H1 (cell line): ENCODE data around the gene COPZ2. TPM values are rescaled to one million over a fixed set of nuclear protein-coding genes. Genes with fewer than 3 reads are reported as not detected.

Experiments
- CTCF ChIA-PET: fragments of 300-600 bp; sonication (Branson Sonifier 250); formaldehyde crosslinking; loops from one replicate; lab custom pipeline; 2021; ENCODE audit not compliant: partially characterized antibody; lab: Charles Lee
- POLR2A ChIA-PET: fragments of 300-600 bp; sonication (Branson Sonifier 250); formaldehyde crosslinking; loops from one replicate; lab custom pipeline; 2021; ENCODE audit warnings: inconsistent platforms; ENCODE audit not compliant: partially characterized antibody; lab: Charles Lee
- DNase-seq, 2 experiments: peaks; one replicate each; pipeline versions ENCODE4 v3.0.0 to v3.0.0-alpha.2; 2010 to 2022; ENCODE audit warnings: low spot score in 2 of 2, low read depth in 1 of 2, mixed read lengths in 1 of 2
- FAIRE-seq: peaks from 2 replicates; lab custom pipeline; 2011; peaks lifted over from hg19 to GRCh38; lab: Jason Lieb, UNC
- H2AFZ ChIP-seq: 2 replicates; pipeline ENCODE4 v1.8.1; 2012; ENCODE audit warnings: low read length, inconsistent platforms
- H2AK5ac ChIP-seq: 2 replicates; pipeline ENCODE4 v1.6.1; 2013; ENCODE audit warnings: low read depth, low read length
- H2BK120ac ChIP-seq: replicated peaks from 2 replicates; pipeline ENCODE3; 2013; ENCODE audit warnings: low read depth, low read length, inconsistent platforms
- H2BK12ac ChIP-seq: 2 replicates; pipeline ENCODE4 v1.6.1; 2013; ENCODE audit warnings: low read depth, low read length
- H2BK15ac ChIP-seq: 2 replicates; pipeline ENCODE4 v1.6.1; 2013; ENCODE audit warnings: low read length
- H2BK20ac ChIP-seq: 2 replicates; pipeline ENCODE4 v1.6.1; 2013; ENCODE audit warnings: low read length
- H2BK5ac ChIP-seq: 2 replicates; pipeline ENCODE4 v1.6.1; 2013; ENCODE audit warnings: low read depth, low read length
- H3K14ac ChIP-seq: 2 replicates; pipeline ENCODE4 v1.6.1; 2013; ENCODE audit warnings: inconsistent platforms; ENCODE audit not compliant: insufficient read length
- H3K18ac ChIP-seq: 2 replicates; pipeline ENCODE4 v1.6.1; 2013; ENCODE audit warnings: low read length; ENCODE audit errors: extremely low read depth
- H3K23ac ChIP-seq: 2 replicates; pipeline ENCODE4 v1.6.1; 2013; ENCODE audit warnings: inconsistent platforms; ENCODE audit not compliant: insufficient read length
- H3K23me2 ChIP-seq: 2 replicates; pipeline ENCODE4 v1.6.1; 2013; ENCODE audit warnings: low read depth, low read length
- H3K27ac ChIP-seq: 2 replicates; pipeline ENCODE4 v1.6.1; 2011; ENCODE audit warnings: low read depth, low read length, inconsistent platforms
- H3K27me3 ChIP-seq, 4 experiments: replicated peaks in 1 of 4; 1 replicate in 1 of 4; 2 replicates in 3 of 4; pipeline versions ENCODE4 v1.6.1 to v1.8.1; 2011 to 2013; ENCODE audit warnings: low read length in 3 of 4, mild to moderate bottlenecking in 3 of 4, inconsistent platforms in 2 of 4, mixed read lengths in 2 of 4, moderate library complexity in 1 of 4; ENCODE audit not compliant: control insufficient read depth in 3 of 4, insufficient read depth in 3 of 4; ENCODE audit errors: extremely low read depth in 1 of 4
- H3K36me3 ChIP-seq, 4 experiments: 2 replicates each; pipeline versions ENCODE4 v1.6.1 to v1.8.1; 2011 to 2013; ENCODE audit warnings: mild to moderate bottlenecking in 4 of 4, low read length in 3 of 4, moderate library complexity in 2 of 4, control low read depth in 1 of 4, inconsistent platforms in 1 of 4; ENCODE audit not compliant: insufficient read depth in 4 of 4, control insufficient read depth in 2 of 4
- H3K4ac ChIP-seq: replicated peaks from 2 replicates; pipeline ENCODE3; 2013; ENCODE audit warnings: low read length, low read depth, mixed read lengths, inconsistent platforms; ENCODE audit not compliant: insufficient read length
- H3K4me1 ChIP-seq, 4 experiments: replicated peaks in 1 of 4; 1 replicate in 1 of 4; 2 replicates in 3 of 4; pipeline versions ENCODE4 v1.6.1 to v1.8.1; 2011 to 2013; ENCODE audit warnings: low read length in 3 of 4, inconsistent platforms in 2 of 4, mixed read lengths in 1 of 4; ENCODE audit not compliant: insufficient read depth in 4 of 4, control insufficient read depth in 3 of 4
- H3K4me2 ChIP-seq, 2 experiments: 2 replicates each; pipeline versions ENCODE4 v1.6.1 to v1.8.1; 2011 to 2013; ENCODE audit warnings: low read depth in 2 of 2, low read length in 2 of 2, control low read depth in 1 of 2, inconsistent platforms in 1 of 2, mild to moderate bottlenecking in 1 of 2; ENCODE audit not compliant: insufficient read depth in 1 of 2
- H3K4me3 ChIP-seq, 4 experiments: fragments of 200-600, 300-600 bp in 1 of 4; sonication (generic), shearing (Covaris generic), sonication (Bioruptor Twin) in 1 of 4; 2 replicates each; pipeline versions ENCODE4 v1.5.1 to v1.8.1; 2011 to 2016; ENCODE audit warnings: low read length in 4 of 4, low read depth in 3 of 4, control low read depth in 2 of 4, inconsistent platforms in 2 of 4, mild to moderate bottlenecking in 2 of 4, mixed read lengths in 1 of 4, moderate library complexity in 1 of 4; ENCODE audit not compliant: insufficient read depth in 2 of 4; ENCODE audit errors: extremely low read depth in 1 of 4
- H3K56ac ChIP-seq: replicated peaks from 2 replicates; pipeline ENCODE3; 2013; ENCODE audit warnings: low read depth, mild to moderate bottlenecking, mixed read lengths, low read length, inconsistent platforms; ENCODE audit not compliant: insufficient read length
- H3K79me1 ChIP-seq: 2 replicates; pipeline ENCODE4 v1.6.1; 2013; ENCODE audit warnings: low read depth, low read length, control low read depth
- H3K79me2 ChIP-seq, 2 experiments: 2 replicates each; pipeline versions ENCODE4 v1.6.1 to v1.8.1; 2012 to 2013; ENCODE audit warnings: low read length in 2 of 2, mild to moderate bottlenecking in 2 of 2, inconsistent platforms in 1 of 2; ENCODE audit not compliant: insufficient read depth in 2 of 2, control insufficient read depth in 1 of 2
- H3K9ac ChIP-seq, 4 experiments: replicated peaks in 1 of 4; 1 replicate in 1 of 4; 2 replicates in 3 of 4; pipeline versions ENCODE4 v1.6.1 to v1.8.1; 2011 to 2013; ENCODE audit warnings: low read depth in 3 of 4, low read length in 3 of 4, control low read depth in 2 of 4, mild to moderate bottlenecking in 2 of 4, moderate library complexity in 2 of 4, inconsistent platforms in 1 of 4; ENCODE audit errors: extremely low read depth in 1 of 4
- H3K9me3 ChIP-seq, 2 experiments: 2 replicates each; pipeline versions ENCODE4 v1.6.1 to v1.8.1; 2012 to 2013; ENCODE audit warnings: mild to moderate bottlenecking in 2 of 2, moderate library complexity in 2 of 2, control low read depth in 1 of 2, inconsistent platforms in 1 of 2, low read depth in 1 of 2, low read length in 1 of 2, mixed read lengths in 1 of 2; ENCODE audit not compliant: insufficient read depth in 2 of 2
- H4K20me1 ChIP-seq, 2 experiments: replicated peaks in 1 of 2; 2 replicates each; pipeline versions ENCODE3 to v1.8.1; 2011 to 2013; ENCODE audit warnings: inconsistent platforms in 2 of 2, low read length in 2 of 2, mild to moderate bottlenecking in 1 of 2; ENCODE audit not compliant: insufficient read depth in 2 of 2, control insufficient read depth in 1 of 2
- H4K5ac ChIP-seq: 2 replicates; pipeline ENCODE4 v1.6.1; 2013; ENCODE audit warnings: low read length, low read depth, mixed read lengths, inconsistent platforms; ENCODE audit not compliant: insufficient read length
- H4K8ac ChIP-seq: 2 replicates; pipeline ENCODE4 v1.8.0; 2013; ENCODE audit warnings: mild to moderate bottlenecking, moderate library complexity, low read length, inconsistent platforms; ENCODE audit not compliant: insufficient read depth; ENCODE audit errors: extremely low read depth
- H4K91ac ChIP-seq: replicated peaks from 2 replicates; pipeline ENCODE3; 2013; ENCODE audit warnings: low read length, mixed read lengths, inconsistent platforms; ENCODE audit not compliant: insufficient read length
- ASH2L ChIP-seq: fragments of 200-600, 300-600 bp; sonication (generic); IDR thresholded peaks from one replicate; pipeline ENCODE4 v1.7.1; 2017; ENCODE audit warnings: low read length
- CHD1 ChIP-seq: IDR thresholded peaks from 2 replicates; pipeline ENCODE4 v1.6.1; 2012; ENCODE audit warnings: low read depth, low read length, improper control_type of control experiment
- FOSL1 ChIP-seq: IDR thresholded peaks from 2 replicates; pipeline ENCODE4 v1.6.1; 2011; ENCODE audit warnings: mild to moderate bottlenecking, low read depth, low read length, moderate library complexity; ENCODE audit not compliant: insufficient read depth
- KDM5A ChIP-seq: fragments of 200-600 bp; IDR thresholded peaks from 2 replicates; pipeline ENCODE4 v1.7.1; 2012; ENCODE audit warnings: mild to moderate bottlenecking, low read length, inconsistent platforms, mixed read lengths
- PHF8 ChIP-seq: fragments of 200-600 bp; sonication (generic); conservative IDR thresholded peaks from 2 replicates; pipeline ENCODE4 v1.7.1; 2012; ENCODE audit warnings: low read depth, mild to moderate bottlenecking, inconsistent platforms, low read length, moderate library complexity
- SP2 ChIP-seq: IDR thresholded peaks from 2 replicates; pipeline ENCODE4 v1.6.1; 2012; ENCODE audit warnings: mild to moderate bottlenecking, low read length, inconsistent platforms
- TBP ChIP-seq: IDR thresholded peaks from 2 replicates; pipeline ENCODE4 v1.6.1; 2011; ENCODE audit warnings: low read depth, low read length, improper control_type of control experiment
- TEAD4 ChIP-seq: IDR thresholded peaks from 2 replicates; pipeline ENCODE4 v1.6.1; 2012; ENCODE audit warnings: low read depth, low read length, inconsistent platforms, mixed read lengths
- WGBS, 2 experiments: shearing (Covaris generic) in 1 of 2; methylation state at CpG; one replicate each; pipeline versions ENCODE4 v1.1.6 to v1.1.7; 2013 to 2015; ENCODE audit warnings: low lambda C conversion rate in 2 of 2, mixed read lengths in 2 of 2, inconsistent platforms in 1 of 2, low coverage in 1 of 2, missing lambda C conversion rate in 1 of 2; ENCODE audit not compliant: insufficient replicate concordance in 2 of 2, insufficient coverage in 1 of 2, insufficient read length in 1 of 2; ENCODE audit errors: extremely low coverage in 1 of 2, missing lambda C conversion rate in 1 of 2; 5-methylcytosine and 5-hydroxymethylcytosine counted together
- polyA plus RNA-seq, 7 experiments: library from polyadenylated mRNA; depleted of rRNA in 3 of 7; stranded (reverse) in 5 of 7; unstranded in 2 of 7; fragments of >200 nt in 5 of 7; fragments of 200-250 nt in 2 of 7; gene quantifications; 1 replicate in 5 of 7; 2 replicates in 1 of 7; 4 replicates in 1 of 7; pipeline versions ENCODE4 v1.2.1 to v1.2.3, GENCODE V29; 2011 to 2013; ENCODE audit warnings: missing spikeins in 2 of 7, mixed read lengths in 2 of 7
- total RNA-seq: library from RNA; stranded (reverse); fragmentation: NEBNext Ultra II Directional; extraction: Animal tissue kit (Norgen Biotek cat#: 25700); gene quantifications from 2 replicates; pipeline ENCODE4 v1.2.1, GENCODE V29; 2021

The COPZ2 gene
- total and polyA plus RNA-seq, 2 of the 8 experiments (the other 6 are each of a cell fraction or from before 2014, with no cell fraction given): 0.24 TPM; not detected in 1

GRCh38 chr17:48012654-48013053, 24.9 kb downstream of the COPZ2 start:
- no peak overlapping the region; a peak in 1 of 7 replicates for H3K9ac ChIP-seq
- H3K23me2 ChIP-seq: peaks cover 8% of the 10 kb centered on the region
- H4K20me1 ChIP-seq: no peaks in the 10 kb centered on the region
- 0 out of 2 replicates have a peak overlapping the region, but pooled peaks have one; percentile 80 for H2BK20ac ChIP-seq
- FAIRE-seq (no peak), DNase-seq (no peak)
- POLR2A ChIA-PET: interaction anchor here (0.6 to 2.2 kb wide), 12 partner anchors 9 to 165 kb away, joined by 3 to 11 read pairs (median 5); partner anchors contain the start of genes CDK5RAP3 and NFE2L1
- H2AK5ac ChIP-seq: no peak overlapping the region
- H4K91ac ChIP-seq: peak overlapping the region; percentile 82
- H3K56ac ChIP-seq: no peak overlapping the region
- peak overlapping the region in 3 of 4 experiments; percentile 14 to 75 (median 61); a peak in 4 of 8 replicates for H3K4me3 ChIP-seq
- peaks cover 4 to 14% (median 9%) of the 10 kb centered on the region in 4 experiments for H3K4me1 ChIP-seq
- H2BK12ac ChIP-seq: peak overlapping the region; percentile 60; the same call in 1 of the 2 replicates
- TF ChIP-seq TBP: no peak
- no peak for TF ChIP-seq CHD1
- TF ChIP-seq PHF8: no peak
- TF ChIP-seq ASH2L: no peak
- TF ChIP-seq KDM5A: no peak
- TF ChIP-seq FOSL1: no peak
- no peak for TF ChIP-seq SP2
- TF ChIP-seq TEAD4: no peak
- TF ChIP-seq, all 59 proteins: peak for 0
- Histone ChIP-seq H3K18ac (peak overlapping the region; percentile 53; the same call in 1 of the 2 replicates), H3K79me2 (no peaks in the 10 kb centered on the region), H3K79me1 (no peaks in the 10 kb centered on the region), H3K9me3 (no peaks in the 10 kb centered on the region), H3K4me2 (peak overlapping the region; percentile 88 to 99), H2AFZ (peak overlapping the region; percentile 58; the same call in 1 of the 2 replicates), H3K4ac (peak overlapping the region; percentile 70), H4K5ac (no peak overlapping the region), H4K8ac (no peak overlapping the region; the same call in 1 of the 2 replicates), H3K27me3 (peaks cover 0 to 13% (median 8%) of the 10 kb centered on the region in 4 experiments; a peak in 6 of 7 replicates), H3K36me3 (no peaks in the 10 kb centered on the region), H2BK120ac (peak overlapping the region; percentile 77), H2BK5ac (no peak overlapping the region), H3K14ac (no peak overlapping the region), H3K23ac (no peak overlapping the region), H3K27ac (no peak overlapping the region), H2BK15ac (peak overlapping the region; percentile 96)
- CTCF ChIA-PET: interaction anchor here (1.2 to 27.8 kb wide), 7 partner anchors 8 to 61 kb away, joined by 3 to 698 read pairs (median 49); partner anchors contain the start of genes CDK5RAP3, PNPO and PRR15L
- 63% methylated on average over 3 of the region's 5 CpGs; no CpG with 5 or more reads in 1 of the 2 experiments for WGBS, 2 experiments
